Kasumi-1 (cell line): ENCODE measurements around the gene IL17RB.

ENCODE experiments used
- DNase-seq, 2 experiments: peaks; one replicate each; lab custom pipeline; 2025; lab: John Stamatoyannopoulos, UW

IL17RB gene

GRCh38 chr3:53829605-53830004 is 16.8 kb upstream of the IL17RB start:
- no peak for DNase-seq

- no peak for DNase-seq
These were observed 15.4 kb upstream of the IL17RB start for GRCh38 chr3:53830944-53831343.

GRCh38 chr3:53833053-53833645 is 13.2 kb upstream of the IL17RB start:
- no peak for DNase-seq

GRCh38 chr3:53833700-53834099 is 12.7 kb upstream of the IL17RB start:
- DNase-seq = no peak

- DNase-seq = no peak
These were observed 11.8 kb upstream of the IL17RB start for GRCh38 chr3:53834429-53835095.

GRCh38 chr3:53835257-53835656 is 11.1 kb upstream of the IL17RB start:
- no peak for DNase-seq

GRCh38 chr3:53836084-53836872 is 10.1 kb upstream of the IL17RB start:
- no peak for DNase-seq

- no peak for DNase-seq
These were observed 9.0 kb upstream of the IL17RB start for GRCh38 chr3:53837331-53837730.

- DNase-seq = no peak
These were observed 5.1 kb upstream of the IL17RB start for GRCh38 chr3:53841296-53841695.

GRCh38 chr3:53842436-53843194 is 3.8 kb upstream of the IL17RB start:
- DNase-seq = no peak

GRCh38 chr3:53843195-53844177 is 2.9 kb upstream of the IL17RB start:
- DNase-seq = no peak

GRCh38 chr3:53844262-53845102 is 1.9 kb upstream of the IL17RB start:
- no peak for DNase-seq

- DNase-seq = no peak
These were observed 1.1 kb upstream of the IL17RB start for GRCh38 chr3:53845103-53845880.

GRCh38 chr3:53845881-53846133 is 561 bp upstream of the IL17RB start:
- no peak for DNase-seq

- no peak for DNase-seq
These were observed 435 bp downstream of the IL17RB start for GRCh38 chr3:53846851-53847155.

- DNase-seq = no peak
These were observed 3.5 kb downstream of the IL17RB start for GRCh38 chr3:53849916-53850315.

- no peak for DNase-seq
These were observed 4.5 kb downstream of the IL17RB start for GRCh38 chr3:53850895-53851294.

- DNase-seq = no peak
These were observed 10.6 kb downstream of the IL17RB start for GRCh38 chr3:53856964-53857363.

- DNase-seq = peak in 1 of 2 experiments; percentile 4
These were observed 11.9 kb downstream of the IL17RB start for GRCh38 chr3:53858096-53858741.
